HEK293 (cell line): ENCODE data around the gene OR7C1.
"Not testable (repeated sequence)": the region's sequence is repeated elsewhere in the genome, so short reads cannot be mapped to it uniquely, and the experiment has no call there.

Experiments
- CTCF ChIA-PET: fragments of 350-600 bp; formaldehyde crosslinking; extraction: SDS; loops from one replicate; lab custom pipeline; 2021; ENCODE audit warnings: antibody characterized with exemption; lab: Yijun Ruan, JAX
- POLR2A ChIA-PET: fragments of 300-600 bp; formaldehyde crosslinking; extraction: SDS; loops from one replicate; lab custom pipeline; 2020; ENCODE audit warnings: antibody characterized with exemption, inconsistent platforms; lab: Yijun Ruan, JAX
- H3K27ac ChIP-seq: fragments of 200-500 bp; sonication (Bioruptor generic); 2 replicates; pipeline ENCODE4 v1.5.1; 2014; ENCODE audit warnings: low read depth, low read length, control low read depth, inconsistent platforms; ENCODE audit errors: extremely low read depth
- H3K36me3 ChIP-seq, 2 experiments: fragments of 200-500 bp in 1 of 2; sonication (Bioruptor generic) in 1 of 2; 1 replicate in 1 of 2; 2 replicates in 1 of 2; pipeline ENCODE4 v1.5.1; 2014 to 2017; ENCODE audit warnings: inconsistent platforms in 2 of 2, low read length in 2 of 2; ENCODE audit not compliant: control insufficient read depth in 2 of 2, insufficient read depth in 1 of 2
- H3K4me1 ChIP-seq: fragments of 200-500 bp; sonication (Bioruptor generic); 2 replicates; pipeline ENCODE4 v1.5.1; 2014; ENCODE audit warnings: mild to moderate bottlenecking, low read length, inconsistent platforms; ENCODE audit not compliant: control insufficient read depth, insufficient read depth
- H3K4me3 ChIP-seq: 2 replicates; pipeline ENCODE4 v1.5.1; 2011; ENCODE audit warnings: low read depth, mild to moderate bottlenecking, control low read depth, low read length, moderate library complexity
- H3K9me3 ChIP-seq: fragments of 200-500 bp; sonication (Bioruptor generic); 2 replicates; pipeline ENCODE4 v1.5.1; 2014; ENCODE audit warnings: low read depth, low read length, inconsistent platforms; ENCODE audit not compliant: control insufficient read depth, insufficient read depth
- GFI1B ChIP-seq: fragments of 450-650 bp; formaldehyde crosslinking; IDR thresholded peaks from 2 replicates; pipeline ENCODE4 v1.5.1; 2016; ENCODE audit warnings: missing biosample characterization, missing genetic modification characterization
- GLI2 ChIP-seq: fragments of 450-650 bp; formaldehyde crosslinking; IDR thresholded peaks from 2 replicates; pipeline ENCODE4; 2017; ENCODE audit warnings: missing biosample characterization, missing genetic modification characterization, low read depth, borderline replicate concordance
- HOXA7 ChIP-seq: sonication (generic); formaldehyde crosslinking; IDR thresholded peaks from 2 replicates; pipeline ENCODE4 v1.8.1; 2022; ENCODE audit warnings: missing genetic modification reagents, borderline replicate concordance
- HOXD13 ChIP-seq: sonication (generic); formaldehyde crosslinking; IDR thresholded peaks from 2 replicates; pipeline ENCODE4 v1.8.0; 2022; ENCODE audit warnings: missing genetic modification reagents, borderline replicate concordance
- KLF1 ChIP-seq: fragments of 450-650 bp; formaldehyde crosslinking; IDR thresholded peaks from 2 replicates; pipeline ENCODE4 v1.5.1; 2016; ENCODE audit warnings: missing biosample characterization, missing genetic modification characterization
- ZBTB17 ChIP-seq: fragments of 450-650 bp; formaldehyde crosslinking; IDR thresholded peaks from 2 replicates; pipeline ENCODE4 v1.5.1; 2016; ENCODE audit warnings: missing biosample characterization, missing genetic modification characterization
- ZBTB8A ChIP-seq: fragments of 450-650 bp; formaldehyde crosslinking; IDR thresholded peaks from 2 replicates; pipeline ENCODE4 v1.5.1; 2016; ENCODE audit warnings: missing biosample characterization, missing genetic modification characterization
- ZNF114 ChIP-seq: fragments of 450-650 bp; formaldehyde crosslinking; IDR thresholded peaks from 2 replicates; pipeline ENCODE4 v1.5.0; 2017; ENCODE audit warnings: missing biosample characterization, missing genetic modification characterization
- ZNF157 ChIP-seq: fragments of 450-650 bp; formaldehyde crosslinking; IDR thresholded peaks from 2 replicates; pipeline ENCODE4 v1.5.1; 2016; ENCODE audit warnings: missing biosample characterization, missing genetic modification characterization
- ZNF221 ChIP-seq: fragments of 450-650 bp; formaldehyde crosslinking; IDR thresholded peaks from 2 replicates; pipeline ENCODE4 v1.5.1; 2017; ENCODE audit warnings: missing biosample characterization, missing genetic modification characterization, borderline replicate concordance
- ZNF391 ChIP-seq: fragments of 450-650 bp; formaldehyde crosslinking; IDR thresholded peaks from 2 replicates; pipeline ENCODE4 v1.5.1; 2016; ENCODE audit warnings: low read depth, missing biosample characterization, missing genetic modification characterization, borderline replicate concordance
- ZNF473 ChIP-seq: fragments of 450-650 bp; formaldehyde crosslinking; IDR thresholded peaks from 2 replicates; pipeline ENCODE4 v1.5.1; 2017; ENCODE audit warnings: missing biosample characterization, missing genetic modification characterization
- ZNF510 ChIP-seq: fragments of 450-650 bp; formaldehyde crosslinking; IDR thresholded peaks from 2 replicates; pipeline ENCODE4 v1.5.1; 2018; ENCODE audit warnings: mild to moderate bottlenecking, missing genetic modification characterization, missing biosample characterization; ENCODE audit not compliant: insufficient replicate concordance
- ZNF514 ChIP-seq: fragments of 450-650 bp; formaldehyde crosslinking; IDR thresholded peaks from 2 replicates; pipeline ENCODE4 v1.5.1; 2016; ENCODE audit warnings: missing biosample characterization, missing genetic modification characterization
- ZNF560 ChIP-seq: fragments of 450-650 bp; formaldehyde crosslinking; IDR thresholded peaks from 2 replicates; pipeline ENCODE4 v1.5.1; 2017; ENCODE audit warnings: missing biosample characterization, missing genetic modification characterization, borderline replicate concordance
- ZNF677 ChIP-seq: fragments of 450-650 bp; IDR thresholded peaks from 2 replicates; pipeline ENCODE4 v1.5.0; 2018; ENCODE audit warnings: missing biosample characterization, mild to moderate bottlenecking, missing genetic modification characterization, moderate library complexity
- ZNF785 ChIP-seq: fragments of 450-650 bp; formaldehyde crosslinking; IDR thresholded peaks from 2 replicates; pipeline ENCODE4 v1.5.1; 2016; ENCODE audit warnings: missing biosample characterization, missing genetic modification characterization
- ZNF837 ChIP-seq: fragments of 450-650 bp; formaldehyde crosslinking; IDR thresholded peaks from 2 replicates; pipeline ENCODE4 v1.5.1; 2016; ENCODE audit warnings: missing biosample characterization, missing genetic modification characterization
- ZXDB ChIP-seq: fragments of 450-650 bp; formaldehyde crosslinking; IDR thresholded peaks from 2 replicates; pipeline ENCODE4 v1.5.1; 2016; ENCODE audit warnings: missing biosample characterization, missing genetic modification characterization
- TF ChIP-seq, protein P1 (sequence below): fragments of 450-650 bp; formaldehyde crosslinking; IDR thresholded peaks from 2 replicates; pipeline ENCODE4 v1.5.1; 2017; ENCODE audit warnings: missing biosample characterization, missing genetic modification characterization
- TF ChIP-seq, protein P2 (sequence below): fragments of 450-650 bp; formaldehyde crosslinking; IDR thresholded peaks from 2 replicates; pipeline ENCODE4 v1.5.1; 2016; ENCODE audit warnings: missing biosample characterization, missing genetic modification characterization
- TF ChIP-seq, protein P3 (sequence below): fragments of 450-650 bp; formaldehyde crosslinking; IDR thresholded peaks from 2 replicates; pipeline ENCODE4; 2016; ENCODE audit warnings: missing biosample characterization, missing genetic modification characterization
- TF ChIP-seq, protein P4 (sequence below): fragments of 450-650 bp; formaldehyde crosslinking; IDR thresholded peaks from 2 replicates; pipeline ENCODE4 v1.5.1; 2016; ENCODE audit warnings: missing biosample characterization, missing genetic modification characterization
- TF ChIP-seq, protein P5 (sequence below): fragments of 450-650 bp; formaldehyde crosslinking; IDR thresholded peaks from 2 replicates; pipeline ENCODE4 v1.5.1; 2016; ENCODE audit warnings: missing biosample characterization, missing genetic modification characterization

OR7C1 gene

DNA sequence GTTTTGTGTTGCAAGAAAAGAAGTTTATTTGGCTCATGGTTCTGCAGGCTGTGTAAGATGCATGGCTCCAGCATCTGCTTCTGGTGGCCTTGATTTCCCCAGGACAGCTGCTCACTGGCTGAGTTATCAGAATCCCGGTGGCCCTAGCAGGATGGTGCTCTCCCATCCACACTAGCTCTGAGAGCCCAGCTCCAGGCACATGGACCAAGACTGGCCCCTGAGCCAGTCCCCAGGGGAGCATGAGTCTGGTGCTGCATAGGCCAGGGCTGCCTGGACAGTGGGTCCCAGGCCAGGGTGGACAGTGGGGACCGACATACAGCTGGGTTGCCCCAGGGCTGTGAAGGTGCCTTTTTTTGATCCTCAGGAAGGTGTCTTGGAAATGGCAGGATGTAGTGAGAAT, 67.0 kb downstream of the OR7C1 start:
- no peaks in the 10 kb centered on the region for H3K36me3 ChIP-seq
- no peaks in the 10 kb centered on the region for H3K9me3 ChIP-seq
- no peak overlapping the region for H3K27ac ChIP-seq
- H3K4me3 ChIP-seq = no peak overlapping the region
- POLR2A ChIA-PET = no interaction called here
- no peaks in the 10 kb centered on the region for H3K4me1 ChIP-seq
- TF ChIP-seq, protein P1, sequence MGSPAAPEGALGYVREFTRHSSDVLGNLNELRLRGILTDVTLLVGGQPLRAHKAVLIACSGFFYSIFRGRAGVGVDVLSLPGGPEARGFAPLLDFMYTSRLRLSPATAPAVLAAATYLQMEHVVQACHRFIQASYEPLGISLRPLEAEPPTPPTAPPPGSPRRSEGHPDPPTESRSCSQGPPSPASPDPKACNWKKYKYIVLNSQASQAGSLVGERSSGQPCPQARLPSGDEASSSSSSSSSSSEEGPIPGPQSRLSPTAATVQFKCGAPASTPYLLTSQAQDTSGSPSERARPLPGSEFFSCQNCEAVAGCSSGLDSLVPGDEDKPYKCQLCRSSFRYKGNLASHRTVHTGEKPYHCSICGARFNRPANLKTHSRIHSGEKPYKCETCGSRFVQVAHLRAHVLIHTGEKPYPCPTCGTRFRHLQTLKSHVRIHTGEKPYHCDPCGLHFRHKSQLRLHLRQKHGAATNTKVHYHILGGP = no peak
- TF ChIP-seq ZNF514 (tag by site-specific recombination) = no peak
- TF ChIP-seq, protein P2, sequence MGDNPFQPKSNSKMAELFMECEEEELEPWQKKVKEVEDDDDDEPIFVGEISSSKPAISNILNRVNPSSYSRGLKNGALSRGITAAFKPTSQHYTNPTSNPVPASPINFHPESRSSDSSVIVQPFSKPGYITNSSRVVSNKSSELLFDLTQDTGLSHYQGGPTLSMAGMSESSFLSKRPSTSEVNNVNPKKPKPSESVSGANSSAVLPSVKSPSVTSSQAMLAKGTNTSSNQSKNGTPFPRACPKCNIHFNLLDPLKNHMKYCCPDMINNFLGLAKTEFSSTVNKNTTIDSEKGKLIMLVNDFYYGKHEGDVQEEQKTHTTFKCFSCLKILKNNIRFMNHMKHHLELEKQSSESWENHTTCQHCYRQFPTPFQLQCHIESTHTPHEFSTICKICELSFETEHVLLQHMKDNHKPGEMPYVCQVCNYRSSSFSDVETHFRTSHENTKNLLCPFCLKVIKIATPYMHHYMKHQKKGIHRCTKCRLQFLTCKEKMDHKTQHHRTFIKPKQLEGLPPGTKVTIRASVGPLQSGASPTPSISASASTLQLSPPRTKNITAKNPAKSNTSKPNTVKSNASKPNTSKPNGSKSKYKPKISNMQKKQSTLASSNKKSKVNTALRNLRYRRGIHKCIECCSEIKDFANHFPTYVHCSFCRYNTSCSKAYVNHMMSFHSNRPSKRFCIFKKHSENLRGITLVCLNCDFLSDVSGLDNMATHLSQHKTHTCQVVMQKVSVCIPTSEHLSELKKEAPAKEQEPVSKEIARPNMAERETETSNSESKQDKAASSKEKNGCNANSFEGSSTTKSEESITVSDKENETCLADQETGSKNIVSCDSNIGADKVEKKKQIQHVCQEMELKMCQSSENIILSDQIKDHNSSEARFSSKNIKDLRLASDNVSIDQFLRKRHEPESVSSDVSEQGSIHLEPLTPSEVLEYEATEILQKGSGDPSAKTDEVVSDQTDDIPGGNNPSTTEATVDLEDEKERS (tag by site-specific recombination) = no peak
- no peak for TF ChIP-seq ZNF221 (tag by site-specific recombination)
- no peak for TF ChIP-seq ZNF391 (tag by site-specific recombination)
- TF ChIP-seq ZNF510 = no peak
- TF ChIP-seq, all 188 proteins: peak for 0
- CTCF ChIA-PET = interaction anchor here (2.1 kb wide), 1 partner anchor 18 kb away, joined by 5 read pairs; no protein-coding TSS in a partner anchor

DNA sequence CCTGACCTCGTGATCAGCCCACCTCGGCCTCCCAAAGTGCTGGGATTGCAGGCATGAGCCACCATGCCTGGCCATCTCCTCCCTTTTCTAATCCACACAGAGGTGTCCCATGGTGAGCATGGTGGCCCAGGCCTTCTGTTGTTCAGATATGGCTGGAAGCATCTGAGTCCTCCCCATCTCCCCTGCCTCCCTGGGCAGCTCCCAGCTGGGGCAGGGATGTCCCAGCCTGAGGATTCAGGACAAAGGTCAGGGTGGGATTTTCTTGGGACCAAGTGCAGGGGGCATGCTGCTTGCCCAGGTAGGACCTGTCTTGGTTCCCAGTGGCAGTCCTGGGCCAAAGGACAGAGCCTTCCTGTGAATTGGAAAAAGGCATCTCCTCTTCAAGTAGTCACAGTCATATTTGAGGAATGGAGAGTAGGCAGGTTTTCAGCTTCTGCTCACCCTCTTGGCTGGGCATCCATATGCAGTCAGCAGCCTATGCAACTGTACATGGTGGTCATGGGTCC, 67.5 kb downstream of the OR7C1 start:
- no peak overlapping the region for H3K27ac ChIP-seq
- TF ChIP-seq GLI2 (tag by site-specific recombination) (no peak), GFI1B (tag by site-specific recombination) (no peak), ZNF560 (tag by site-specific recombination) (no peak), ZXDB (tag by site-specific recombination) (no peak), ZNF157 (tag by site-specific recombination) (no peak), HOXD13 (CRISPR knock-in tag) (no peak), ZBTB17 (tag by site-specific recombination) (no peak), HOXA7 (CRISPR knock-in tag) (no peak), ZNF114 (tag by site-specific recombination) (no peak), KLF1 (tag by site-specific recombination) (no peak), ZNF837 (tag by site-specific recombination) (no peak), ZNF785 (tag by site-specific recombination) (no peak), ZNF473 (tag by site-specific recombination) (no peak), ZBTB8A (no peak), ZNF677 (tag by site-specific recombination) (no peak)
- TF ChIP-seq, protein P3, sequence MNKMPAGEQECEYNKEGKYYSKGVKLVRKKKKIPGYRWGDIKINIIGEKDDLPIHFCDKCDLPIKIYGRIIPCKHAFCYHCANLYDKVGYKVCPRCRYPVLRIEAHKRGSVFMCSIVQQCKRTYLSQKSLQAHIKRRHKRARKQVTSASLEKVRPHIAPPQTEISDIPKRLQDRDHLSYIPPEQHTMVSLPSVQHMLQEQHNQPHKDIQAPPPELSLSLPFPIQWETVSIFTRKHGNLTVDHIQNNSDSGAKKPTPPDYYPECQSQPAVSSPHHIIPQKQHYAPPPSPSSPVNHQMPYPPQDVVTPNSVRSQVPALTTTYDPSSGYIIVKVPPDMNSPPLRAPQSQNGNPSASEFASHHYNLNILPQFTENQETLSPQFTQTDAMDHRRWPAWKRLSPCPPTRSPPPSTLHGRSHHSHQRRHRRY (tag by site-specific recombination) = no peak
- TF ChIP-seq, protein P4, sequence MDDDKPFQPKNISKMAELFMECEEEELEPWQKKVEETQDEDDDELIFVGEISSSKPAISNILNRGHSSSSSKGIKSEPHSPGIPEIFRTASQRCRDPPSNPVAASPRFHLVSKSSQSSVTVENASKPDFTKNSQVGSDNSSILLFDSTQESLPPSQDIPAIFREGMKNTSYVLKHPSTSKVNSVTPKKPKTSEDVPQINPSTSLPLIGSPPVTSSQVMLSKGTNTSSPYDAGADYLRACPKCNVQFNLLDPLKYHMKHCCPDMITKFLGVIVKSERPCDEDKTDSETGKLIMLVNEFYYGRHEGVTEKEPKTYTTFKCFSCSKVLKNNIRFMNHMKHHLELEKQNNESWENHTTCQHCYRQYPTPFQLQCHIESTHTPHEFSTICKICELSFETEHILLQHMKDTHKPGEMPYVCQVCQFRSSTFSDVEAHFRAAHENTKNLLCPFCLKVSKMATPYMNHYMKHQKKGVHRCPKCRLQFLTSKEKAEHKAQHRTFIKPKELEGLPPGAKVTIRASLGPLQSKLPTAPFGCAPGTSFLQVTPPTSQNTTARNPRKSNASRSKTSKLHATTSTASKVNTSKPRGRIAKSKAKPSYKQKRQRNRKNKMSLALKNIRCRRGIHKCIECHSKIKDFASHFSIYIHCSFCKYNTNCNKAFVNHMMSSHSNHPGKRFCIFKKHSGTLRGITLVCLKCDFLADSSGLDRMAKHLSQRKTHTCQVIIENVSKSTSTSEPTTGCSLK (tag by site-specific recombination) = no peak
- TF ChIP-seq, protein P5, sequence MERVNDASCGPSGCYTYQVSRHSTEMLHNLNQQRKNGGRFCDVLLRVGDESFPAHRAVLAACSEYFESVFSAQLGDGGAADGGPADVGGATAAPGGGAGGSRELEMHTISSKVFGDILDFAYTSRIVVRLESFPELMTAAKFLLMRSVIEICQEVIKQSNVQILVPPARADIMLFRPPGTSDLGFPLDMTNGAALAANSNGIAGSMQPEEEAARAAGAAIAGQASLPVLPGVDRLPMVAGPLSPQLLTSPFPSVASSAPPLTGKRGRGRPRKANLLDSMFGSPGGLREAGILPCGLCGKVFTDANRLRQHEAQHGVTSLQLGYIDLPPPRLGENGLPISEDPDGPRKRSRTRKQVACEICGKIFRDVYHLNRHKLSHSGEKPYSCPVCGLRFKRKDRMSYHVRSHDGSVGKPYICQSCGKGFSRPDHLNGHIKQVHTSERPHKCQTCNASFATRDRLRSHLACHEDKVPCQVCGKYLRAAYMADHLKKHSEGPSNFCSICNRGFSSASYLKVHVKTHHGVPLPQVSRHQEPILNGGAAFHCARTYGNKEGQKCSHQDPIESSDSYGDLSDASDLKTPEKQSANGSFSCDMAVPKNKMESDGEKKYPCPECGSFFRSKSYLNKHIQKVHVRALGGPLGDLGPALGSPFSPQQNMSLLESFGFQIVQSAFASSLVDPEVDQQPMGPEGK (tag by site-specific recombination) = no peak
- H3K4me3 ChIP-seq = no peak overlapping the region
- H3K4me1 ChIP-seq = no peaks in the 10 kb centered on the region
- H3K36me3 ChIP-seq = no peaks in the 10 kb centered on the region
- ChIA-PET CTCF (no interaction called here), POLR2A (no interaction called here)
- no peaks in the 10 kb centered on the region for H3K9me3 ChIP-seq

DNA sequence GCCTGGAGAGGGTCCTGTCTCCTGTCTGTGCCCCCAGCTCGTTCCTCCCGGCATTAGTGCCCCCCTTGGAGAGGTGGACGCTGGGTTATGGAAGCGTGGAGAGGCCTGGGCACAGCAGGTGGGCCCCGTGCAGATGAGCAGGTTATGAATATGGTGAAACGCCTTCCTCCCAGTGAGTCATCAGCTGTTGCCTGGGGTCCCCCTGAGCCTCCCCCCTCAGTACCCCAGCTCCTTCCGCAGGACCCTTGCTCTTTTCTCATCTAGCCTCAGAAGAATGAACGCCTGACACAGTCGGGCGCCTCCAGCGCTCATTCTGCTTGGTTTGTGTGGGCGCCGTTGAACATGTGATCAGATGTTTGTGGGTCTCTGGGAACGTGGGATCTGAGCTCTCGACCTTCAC, 69.1 kb downstream of the OR7C1 start:
- POLR2A ChIA-PET, H3K9me3 ChIP-seq, H3K4me1 ChIP-seq, H3K4me3 ChIP-seq, H3K36me3 ChIP-seq, H3K27ac ChIP-seq: not testable (repeated sequence)
- CTCF ChIA-PET = interaction anchor here (0.7 kb wide), 1 partner anchor 223 kb away, joined by 3 read pairs; no protein-coding TSS in a partner anchor
